ENCODE results near the gene PLXDC2.

PLXDC2 gene

GRCh38 chr10:19803676-19804075, 12.6 kb upstream of the PLXDC2 start:
- H3K4me3 ChIP-seq = no peak overlapping the region
- no peaks in the 10 kb centered on the region for H3K9me3 ChIP-seq
- no peaks in the 10 kb centered on the region for H3K36me3 ChIP-seq
- no peak overlapping the region for H3K27ac ChIP-seq
- TF ChIP-seq CTCF (IDR thresholded peaks at IDR 0.05) = no peak
- intact Hi-C loops (cut with DNase I; ENCODE audit: low total_unique reads) = no loop called here
- DNase-seq = no peak
- no peaks in the 10 kb centered on the region for H3K27me3 ChIP-seq
- H3K4me1 ChIP-seq = no peaks in the 10 kb centered on the region

GRCh38 chr10:19809481-19809880, 6.8 kb upstream of the PLXDC2 start:
- no peak overlapping the region for H3K27ac ChIP-seq
- intact Hi-C loops (cut with DNase I; ENCODE audit: low total_unique reads) = no loop called here
- no peaks in the 10 kb centered on the region for H3K36me3 ChIP-seq
- no peak for TF ChIP-seq CTCF (IDR thresholded peaks at IDR 0.05)
- DNase-seq = no peak
- H3K4me3 ChIP-seq = no peak overlapping the region
- H3K9me3 ChIP-seq = no peaks in the 10 kb centered on the region
- no peaks in the 10 kb centered on the region for H3K27me3 ChIP-seq
- H3K4me1 ChIP-seq = peaks cover 0 to 16% (median 2%) of the 10 kb centered on the region in 4 donors

- no peaks in the 10 kb centered on the region for H3K9me3 ChIP-seq
- H3K4me3 ChIP-seq = no peak overlapping the region
- no peaks in the 10 kb centered on the region for H3K36me3 ChIP-seq
- intact Hi-C loops (cut with DNase I; ENCODE audit: low total_unique reads) = loop anchor here (10.0 kb wide), 2 partner anchors 113 to 187 kb away; no protein-coding TSS in a partner anchor
- DNase-seq = peak; percentile 62 to 83
- no peaks in the 10 kb centered on the region for H3K27me3 ChIP-seq
- peak overlapping the region in 1 of 2 donors; percentile 27 for H3K27ac ChIP-seq
- H3K4me1 ChIP-seq = peaks cover 0 to 22% (median 2%) of the 10 kb centered on the region in 4 donors
- peak; percentile 66 to 70 for TF ChIP-seq CTCF (IDR thresholded peaks at IDR 0.05)
Observed at GRCh38 chr10:19811540-19811939, 4.7 kb upstream of the PLXDC2 start.

- Histone ChIP-seq H3K9me3 (no peaks in the 10 kb centered on the region), H3K4me3 (no peak overlapping the region), H3K4me1 (peaks cover 0 to 22% (median 2%) of the 10 kb centered on the region in 4 donors), H3K36me3 (no peaks in the 10 kb centered on the region), H3K27me3 (no peaks in the 10 kb centered on the region), H3K27ac (peak overlapping the region; percentile 20 to 27)
- no peak for DNase-seq
- TF ChIP-seq CTCF (IDR thresholded peaks at IDR 0.05) = no peak
- intact Hi-C loops (cut with DNase I; ENCODE audit: low total_unique reads) = loop anchor here (10.0 kb wide), 2 partner anchors 112 to 188 kb away; no protein-coding TSS in a partner anchor
Observed at GRCh38 chr10:19812976-19813375, 3.3 kb upstream of the PLXDC2 start.

GRCh38 chr10:19815036-19815730, 1.0 kb upstream of the PLXDC2 start:
- H3K27ac ChIP-seq = peak overlapping the region; percentile 84 to 86
- no peaks in the 10 kb centered on the region for H3K36me3 ChIP-seq
- H3K4me1 ChIP-seq = peaks cover 0 to 27% (median 2%) of the 10 kb centered on the region in 4 donors
- DNase-seq = peak in 1 of 2 donors; percentile 32
- no peaks in the 10 kb centered on the region for H3K9me3 ChIP-seq
- intact Hi-C loops (cut with DNase I; ENCODE audit: low total_unique reads) = loop anchor here (5.0 to 10.0 kb wide), 3 partner anchors 110 to 957 kb away; no protein-coding TSS in a partner anchor
- H3K4me3 ChIP-seq = peak overlapping the region; percentile 69 to 77
- no peak for TF ChIP-seq CTCF (IDR thresholded peaks at IDR 0.05)
- H3K27me3 ChIP-seq = no peaks in the 10 kb centered on the region

Data from tibial artery (tissue), 4 donors.